Liver (tissue), 9 donors: ENCODE results near the gene AXDND1. TPM values are rescaled to one million over a fixed set of nuclear protein-coding genes. Genes with fewer than 3 reads are reported as not detected.

ENCODE experiments used
- DNase-seq: peaks from one replicate; pipeline ENCODE4 v3.0.0-alpha.2; 2017; ENCODE audit warnings: low spot score
- H3K27ac ChIP-seq, 2 donors: one replicate each; pipeline ENCODE4 v1.7.0; 2013; ENCODE audit warnings: inconsistent platforms in 2 of 2, low read length in 2 of 2, control low read depth in 1 of 2, low read depth in 1 of 2, mild to moderate bottlenecking in 1 of 2
- H3K27me3 ChIP-seq, 4 donors: one replicate each; pipeline versions ENCODE4 v1.6.1 to v1.7.0; 2013; ENCODE audit warnings: low read length in 3 of 4, inconsistent platforms in 1 of 4, mild to moderate bottlenecking in 1 of 4, moderate library complexity in 1 of 4; ENCODE audit not compliant: control insufficient read depth in 4 of 4, insufficient read depth in 4 of 4
- H3K36me3 ChIP-seq, 4 donors: one replicate each; pipeline versions ENCODE4 v1.6.1 to v1.7.0; 2013; ENCODE audit warnings: low read length in 3 of 4, mild to moderate bottlenecking in 3 of 4, low read depth in 1 of 4, moderate library complexity in 1 of 4; ENCODE audit not compliant: control insufficient read depth in 4 of 4, insufficient read depth in 3 of 4
- H3K4me1 ChIP-seq, 4 donors: one replicate each; pipeline versions ENCODE4 v1.6.1 to v1.7.0; 2013; ENCODE audit warnings: low read length in 3 of 4, mild to moderate bottlenecking in 3 of 4, moderate library complexity in 1 of 4; ENCODE audit not compliant: control insufficient read depth in 4 of 4, insufficient read depth in 4 of 4
- H3K4me3 ChIP-seq, 3 donors: one replicate each; pipeline versions ENCODE4 v1.6.1 to v1.7.0; 2013; ENCODE audit warnings: low read length in 3 of 3, control low read depth in 1 of 3, low read depth in 1 of 3, mild to moderate bottlenecking in 1 of 3
- H3K9ac ChIP-seq, 2 donors: one replicate each; pipeline ENCODE4 v1.7.0; 2013; ENCODE audit warnings: low read length in 2 of 2, mild to moderate bottlenecking in 2 of 2, moderate library complexity in 2 of 2, control low read depth in 1 of 2, low read depth in 1 of 2
- H3K9me3 ChIP-seq, 4 donors: one replicate each; pipeline versions ENCODE4 v1.6.1 to v1.7.0; 2013; ENCODE audit warnings: low read length in 3 of 4; ENCODE audit not compliant: control insufficient read depth in 4 of 4
- EGR1 ChIP-seq, 2 donors: IDR thresholded peaks; 2 replicates each; pipeline ENCODE4 v1.6.1; 2016 to 2018; ENCODE audit warnings: antibody characterized with exemption in 2 of 2, low read depth in 2 of 2
- FOXA1 ChIP-seq: IDR thresholded peaks from 2 replicates; pipeline ENCODE4 v1.6.1; 2016; ENCODE audit warnings: antibody characterized with exemption
- FOXA2 ChIP-seq: IDR thresholded peaks from 2 replicates; pipeline ENCODE4 v1.6.1; 2016; ENCODE audit warnings: antibody characterized with exemption
- GABPA ChIP-seq, 2 donors: IDR thresholded peaks in 1 of 2; conservative IDR thresholded peaks in 1 of 2; 2 replicates each; pipeline ENCODE4 v1.6.1; 2016; ENCODE audit warnings: antibody characterized with exemption in 2 of 2, mild to moderate bottlenecking in 1 of 2, moderate library complexity in 1 of 2
- HNF4A ChIP-seq, 2 donors: conservative IDR thresholded peaks; 2 replicates each; pipeline ENCODE4 v1.6.1; 2016; ENCODE audit warnings: antibody characterized with exemption in 2 of 2, mild to moderate bottlenecking in 2 of 2
- HNF4G ChIP-seq: IDR thresholded peaks from 2 replicates; pipeline ENCODE4 v1.6.1; 2016; ENCODE audit warnings: antibody characterized with exemption
- JUND ChIP-seq, 2 donors: IDR thresholded peaks; 2 replicates each; pipeline ENCODE4 v1.6.1; 2016; ENCODE audit warnings: antibody characterized with exemption in 2 of 2
- NR2F2 ChIP-seq: IDR thresholded peaks from 2 replicates; pipeline ENCODE4 v1.6.1; 2016; ENCODE audit warnings: antibody characterized with exemption
- TAF1 ChIP-seq: conservative IDR thresholded peaks from 2 replicates; pipeline ENCODE4 v1.6.1; 2016; ENCODE audit warnings: antibody characterized with exemption, mild to moderate bottlenecking
- YY1 ChIP-seq: IDR thresholded peaks from 2 replicates; pipeline ENCODE4 v1.6.1; 2016; ENCODE audit warnings: antibody characterized with exemption, mild to moderate bottlenecking
- WGBS: extraction: QIAGEN DNeasy Blood & Tissue Kit; methylation state at CpG from one replicate; pipeline ENCODE4 v1.1.7; 2013; 5-methylcytosine and 5-hydroxymethylcytosine counted together
- polyA plus RNA-seq, 2 donors: library from polyadenylated mRNA; stranded (reverse) in 1 of 2; unstranded in 1 of 2; fragments of 200-250 nt in 1 of 2; fragments of >200 nt in 1 of 2; fragmentation: Nextera tagmentation in 1 of 2; extraction: Ambion mirVana in 1 of 2; gene quantifications; one replicate each; pipeline versions ENCODE4 v1.2.1 to v1.2.3, GENCODE V29; 2013 to 2015
- total RNA-seq, 2 donors: library from RNA; depleted of rRNA; stranded (reverse); fragments of >200 nt; gene quantifications; one replicate each; pipeline ENCODE4 v1.2.3, GENCODE V29; 2014
- TF ChIP-seq, protein P1 (sequence below): fragments of 150-350 bp; IDR thresholded peaks from 2 replicates; pipeline ENCODE4 v1.5.1; 2017; ENCODE audit warnings: improper control_type of control experiment, low read depth, low read length; ENCODE audit not compliant: missing input control
- TF ChIP-seq, protein P2 (sequence below): IDR thresholded peaks from 2 replicates; pipeline ENCODE4 v1.6.1; 2016; ENCODE audit warnings: antibody characterized with exemption
- TF ChIP-seq, protein P3 (sequence below): IDR thresholded peaks from 2 replicates; pipeline ENCODE4 v1.6.1; 2016; ENCODE audit warnings: antibody characterized with exemption
- donor health status: healthy.
- donor health status: healthy.
- donor health status: healthy.
- donor health status: healthy.
- donor health status: healthy.

The AXDND1 gene
- total and polyA plus RNA-seq, 4 donors: 0.25 TPM; not detected in 3

DNA sequence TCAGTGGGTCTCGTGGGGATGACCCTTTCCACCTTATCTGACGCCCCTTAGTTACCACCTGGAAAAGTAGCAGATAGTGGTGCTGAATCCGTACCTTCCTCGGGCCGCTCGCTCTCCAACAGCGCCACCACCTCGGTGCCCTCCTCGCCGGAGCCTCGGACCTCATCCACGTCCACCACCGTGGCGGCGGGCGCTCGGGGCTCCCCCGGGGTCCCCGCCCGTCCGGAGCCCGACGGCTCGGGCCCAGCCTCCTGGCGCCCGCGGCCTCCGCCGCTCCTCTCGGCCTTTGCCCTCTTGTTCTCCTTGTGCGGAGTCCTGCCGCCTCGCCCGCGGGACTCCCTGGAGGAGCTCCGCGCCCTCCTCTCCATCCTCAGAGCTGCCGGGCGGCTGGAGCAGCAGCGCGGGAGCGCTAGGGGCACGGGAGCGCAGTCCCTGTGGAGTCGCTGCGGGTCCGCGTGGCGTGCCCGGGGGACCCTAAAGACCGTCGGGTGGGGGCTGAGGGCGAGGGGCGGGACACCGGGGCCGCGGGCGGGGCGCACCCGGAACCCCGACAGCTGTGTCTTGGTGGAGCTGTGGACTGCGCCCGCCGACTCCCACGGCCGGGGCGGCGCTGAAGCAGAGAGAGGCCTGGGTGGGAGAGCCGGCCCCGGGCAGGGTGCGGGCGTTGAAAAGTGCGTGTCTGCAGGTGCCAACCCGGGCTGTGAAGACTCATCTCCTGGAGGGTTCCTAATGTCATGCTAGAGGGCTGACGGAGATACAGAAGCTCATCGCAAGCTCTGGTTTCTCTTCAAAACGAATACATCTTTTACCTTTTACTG is 209.9 kb downstream of the AXDND1 start, which contains the start of gene NPHS2 (continued):
- TF ChIP-seq, protein P1, sequence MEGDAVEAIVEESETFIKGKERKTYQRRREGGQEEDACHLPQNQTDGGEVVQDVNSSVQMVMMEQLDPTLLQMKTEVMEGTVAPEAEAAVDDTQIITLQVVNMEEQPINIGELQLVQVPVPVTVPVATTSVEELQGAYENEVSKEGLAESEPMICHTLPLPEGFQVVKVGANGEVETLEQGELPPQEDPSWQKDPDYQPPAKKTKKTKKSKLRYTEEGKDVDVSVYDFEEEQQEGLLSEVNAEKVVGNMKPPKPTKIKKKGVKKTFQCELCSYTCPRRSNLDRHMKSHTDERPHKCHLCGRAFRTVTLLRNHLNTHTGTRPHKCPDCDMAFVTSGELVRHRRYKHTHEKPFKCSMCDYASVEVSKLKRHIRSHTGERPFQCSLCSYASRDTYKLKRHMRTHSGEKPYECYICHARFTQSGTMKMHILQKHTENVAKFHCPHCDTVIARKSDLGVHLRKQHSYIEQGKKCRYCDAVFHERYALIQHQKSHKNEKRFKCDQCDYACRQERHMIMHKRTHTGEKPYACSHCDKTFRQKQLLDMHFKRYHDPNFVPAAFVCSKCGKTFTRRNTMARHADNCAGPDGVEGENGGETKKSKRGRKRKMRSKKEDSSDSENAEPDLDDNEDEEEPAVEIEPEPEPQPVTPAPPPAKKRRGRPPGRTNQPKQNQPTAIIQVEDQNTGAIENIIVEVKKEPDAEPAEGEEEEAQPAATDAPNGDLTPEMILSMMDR: no peak

DNA sequence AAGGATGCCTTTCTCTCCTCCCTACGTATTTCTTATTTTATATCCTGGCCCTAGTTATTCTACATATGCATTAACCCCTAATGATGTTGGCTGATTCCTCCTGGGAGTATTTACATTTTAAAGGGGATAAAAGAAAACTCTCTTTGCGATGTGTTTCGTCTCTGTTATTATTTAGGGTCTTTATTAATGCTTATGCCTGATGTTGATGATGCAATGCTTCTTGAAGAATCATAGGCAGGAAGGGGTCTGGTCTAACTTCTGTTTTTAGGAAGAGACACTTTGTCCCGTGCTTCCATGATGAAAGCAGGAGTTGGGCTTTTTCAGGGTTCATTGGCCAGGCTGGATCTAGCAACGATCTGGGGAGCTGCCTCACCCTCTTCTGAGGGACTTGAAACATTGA is 210.7 kb downstream of the AXDND1 start:
- no peak overlapping the region for H3K27ac ChIP-seq
- H3K4me3 ChIP-seq: no peak overlapping the region
- no peaks in the 10 kb centered on the region for H3K36me3 ChIP-seq
- TF ChIP-seq, protein P1: no peak
- TF ChIP-seq GABPA (IDR thresholded peaks at IDR 0.05 in 1 of 2, conservative IDR thresholded peaks at IDR 0.05 in 1 of 2) (no peak), FOXA2 (no peak), HNF4G (no peak), TAF1 (no peak), JUND (IDR thresholded peaks at IDR 0.05) (no peak), FOXA1 (no peak), YY1 (no peak), NR2F2 (no peak), HNF4A (conservative IDR thresholded peaks at IDR 0.05) (no peak), EGR1 (IDR thresholded peaks at IDR 0.05; ENCODE audit: low read depth in 2 of 2) (no peak)
- TF ChIP-seq, protein P2, sequence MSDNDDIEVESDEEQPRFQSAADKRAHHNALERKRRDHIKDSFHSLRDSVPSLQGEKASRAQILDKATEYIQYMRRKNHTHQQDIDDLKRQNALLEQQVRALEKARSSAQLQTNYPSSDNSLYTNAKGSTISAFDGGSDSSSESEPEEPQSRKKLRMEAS: no peak
- TF ChIP-seq, protein P3, sequence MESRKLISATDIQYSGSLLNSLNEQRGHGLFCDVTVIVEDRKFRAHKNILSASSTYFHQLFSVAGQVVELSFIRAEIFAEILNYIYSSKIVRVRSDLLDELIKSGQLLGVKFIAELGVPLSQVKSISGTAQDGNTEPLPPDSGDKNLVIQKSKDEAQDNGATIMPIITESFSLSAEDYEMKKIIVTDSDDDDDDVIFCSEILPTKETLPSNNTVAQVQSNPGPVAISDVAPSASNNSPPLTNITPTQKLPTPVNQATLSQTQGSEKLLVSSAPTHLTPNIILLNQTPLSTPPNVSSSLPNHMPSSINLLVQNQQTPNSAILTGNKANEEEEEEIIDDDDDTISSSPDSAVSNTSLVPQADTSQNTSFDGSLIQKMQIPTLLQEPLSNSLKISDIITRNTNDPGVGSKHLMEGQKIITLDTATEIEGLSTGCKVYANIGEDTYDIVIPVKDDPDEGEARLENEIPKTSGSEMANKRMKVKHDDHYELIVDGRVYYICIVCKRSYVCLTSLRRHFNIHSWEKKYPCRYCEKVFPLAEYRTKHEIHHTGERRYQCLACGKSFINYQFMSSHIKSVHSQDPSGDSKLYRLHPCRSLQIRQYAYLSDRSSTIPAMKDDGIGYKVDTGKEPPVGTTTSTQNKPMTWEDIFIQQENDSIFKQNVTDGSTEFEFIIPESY: no peak
- H3K9me3 ChIP-seq: no peaks in the 10 kb centered on the region
- no peak for DNase-seq
- H3K27me3 ChIP-seq: peaks cover 3 to 10% (median 10%) of the 10 kb centered on the region in 4 donors
- no peak overlapping the region for H3K9ac ChIP-seq
- H3K4me1 ChIP-seq: peaks cover 0 to 6% (median 0%) of the 10 kb centered on the region in 4 donors
- WGBS: 30% methylated on average over 5 of the region's 5 CpGs
